Skeletal muscle tissue (tissue), 4 donors: ENCODE results near the gene S100A10. TPM values are rescaled to one million over a fixed set of nuclear protein-coding genes. Genes with fewer than 3 reads are reported as not detected.

Source experiments
- H3K27ac ChIP-seq: one replicate; pipeline ENCODE4 v1.7.0; 2013; ENCODE audit warnings: mild to moderate bottlenecking, low read depth, low read length, inconsistent platforms
- H3K27me3 ChIP-seq, 3 donors: one replicate each; pipeline ENCODE4 v1.7.0; 2013; ENCODE audit warnings: low read length in 3 of 3; ENCODE audit not compliant: control insufficient read depth in 3 of 3, insufficient read depth in 3 of 3
- H3K36me3 ChIP-seq, 3 donors: one replicate each; pipeline ENCODE4 v1.7.0; 2013; ENCODE audit warnings: low read length in 3 of 3; ENCODE audit not compliant: control insufficient read depth in 3 of 3, insufficient read depth in 3 of 3
- H3K4me1 ChIP-seq, 3 donors: one replicate each; pipeline ENCODE4 v1.7.0; 2013; ENCODE audit warnings: low read length in 3 of 3, mild to moderate bottlenecking in 3 of 3; ENCODE audit not compliant: control insufficient read depth in 3 of 3, insufficient read depth in 3 of 3
- H3K4me3 ChIP-seq, 3 donors: one replicate each; pipeline ENCODE4 v1.7.0; 2013; ENCODE audit warnings: low read length in 3 of 3
- H3K9ac ChIP-seq, 3 donors: one replicate each; pipeline ENCODE4 v1.7.0; 2013; ENCODE audit warnings: low read length in 3 of 3, mild to moderate bottlenecking in 3 of 3, moderate library complexity in 2 of 3, low read depth in 1 of 3
- H3K9me3 ChIP-seq, 3 donors: one replicate each; pipeline ENCODE4 v1.7.0; 2013; ENCODE audit warnings: low read length in 3 of 3; ENCODE audit not compliant: control insufficient read depth in 3 of 3
- total RNA-seq: library from RNA; depleted of rRNA; stranded (reverse); fragments of >200 nt; gene quantifications from one replicate; pipeline ENCODE4 v1.2.3, GENCODE V29; 2014
- donor health status: Osteomylitis.

The S100A10 gene
- total RNA-seq, 1 donor from 2014 or later, result 43.8 TPM

DNA sequence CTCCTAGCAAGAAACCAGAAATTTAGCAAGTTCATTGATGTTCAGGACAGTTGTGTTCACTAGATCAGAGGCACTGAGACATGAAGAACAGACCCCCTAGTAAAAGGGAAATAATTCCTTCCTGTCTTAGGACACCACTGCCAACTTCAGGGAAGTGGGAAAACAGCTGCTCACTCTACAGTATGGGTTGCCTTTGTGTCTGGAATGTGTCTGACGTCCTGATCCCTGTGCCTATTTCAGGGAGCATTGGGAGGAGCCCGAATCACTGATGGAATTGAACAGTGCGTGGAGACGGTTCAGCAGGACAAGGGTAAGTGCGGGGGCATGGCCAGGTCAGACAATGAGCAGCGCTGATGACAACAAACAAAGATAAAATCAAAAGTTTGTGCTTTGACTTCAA is 22.1 kb upstream of the S100A10 start:
- Histone ChIP-seq H3K9ac (no peak overlapping the region), H3K4me1 (no peaks in the 10 kb centered on the region), H3K9me3 (no peaks in the 10 kb centered on the region), H3K27me3 (peaks cover 3 to 6% (median 4%) of the 10 kb centered on the region in 3 donors), H3K36me3 (no peaks in the 10 kb centered on the region), H3K27ac (no peak overlapping the region), H3K4me3 (no peak overlapping the region)

GRCh38 chr1:152014943-152015342 is 21.3 kb upstream of the S100A10 start:
- no peaks in the 10 kb centered on the region for H3K4me1 ChIP-seq
- H3K9ac ChIP-seq, result no peak overlapping the region
- H3K27me3 ChIP-seq, result peaks cover 2 to 4% (median 3%) of the 10 kb centered on the region in 3 donors
- no peak overlapping the region for H3K27ac ChIP-seq
- no peaks in the 10 kb centered on the region for H3K36me3 ChIP-seq
- H3K9me3 ChIP-seq, result no peaks in the 10 kb centered on the region
- no peak overlapping the region for H3K4me3 ChIP-seq

- Histone ChIP-seq H3K36me3 (no peaks in the 10 kb centered on the region), H3K27ac (no peak overlapping the region), H3K9me3 (no peaks in the 10 kb centered on the region), H3K9ac (no peak overlapping the region), H3K4me3 (no peak overlapping the region), H3K27me3 (peaks cover 2 to 4% (median 3%) of the 10 kb centered on the region in 3 donors), H3K4me1 (no peaks in the 10 kb centered on the region)
Observed at GRCh38 chr1:152013664-152014237, 20.1 kb upstream of the S100A10 start.

- no peak overlapping the region for H3K27ac ChIP-seq
- H3K36me3 ChIP-seq, result no peaks in the 10 kb centered on the region
- H3K27me3 ChIP-seq, result peaks cover 0 to 11% (median 3%) of the 10 kb centered on the region in 3 donors
- H3K9ac ChIP-seq, result no peak overlapping the region
- H3K4me1 ChIP-seq, result no peaks in the 10 kb centered on the region
- H3K4me3 ChIP-seq, result no peak overlapping the region
- no peaks in the 10 kb centered on the region for H3K9me3 ChIP-seq
Observed at GRCh38 chr1:152009691-152010090, 16.0 kb upstream of the S100A10 start.

GRCh38 chr1:152007047-152007446 is 13.4 kb upstream of the S100A10 start:
- no peaks in the 10 kb centered on the region for H3K4me1 ChIP-seq
- no peak overlapping the region for H3K27ac ChIP-seq
- no peaks in the 10 kb centered on the region for H3K9me3 ChIP-seq
- H3K4me3 ChIP-seq, result no peak overlapping the region
- H3K9ac ChIP-seq, result no peak overlapping the region
- H3K36me3 ChIP-seq, result no peaks in the 10 kb centered on the region
- H3K27me3 ChIP-seq, result peaks cover 7 to 11% (median 10%) of the 10 kb centered on the region in 3 donors

DNA sequence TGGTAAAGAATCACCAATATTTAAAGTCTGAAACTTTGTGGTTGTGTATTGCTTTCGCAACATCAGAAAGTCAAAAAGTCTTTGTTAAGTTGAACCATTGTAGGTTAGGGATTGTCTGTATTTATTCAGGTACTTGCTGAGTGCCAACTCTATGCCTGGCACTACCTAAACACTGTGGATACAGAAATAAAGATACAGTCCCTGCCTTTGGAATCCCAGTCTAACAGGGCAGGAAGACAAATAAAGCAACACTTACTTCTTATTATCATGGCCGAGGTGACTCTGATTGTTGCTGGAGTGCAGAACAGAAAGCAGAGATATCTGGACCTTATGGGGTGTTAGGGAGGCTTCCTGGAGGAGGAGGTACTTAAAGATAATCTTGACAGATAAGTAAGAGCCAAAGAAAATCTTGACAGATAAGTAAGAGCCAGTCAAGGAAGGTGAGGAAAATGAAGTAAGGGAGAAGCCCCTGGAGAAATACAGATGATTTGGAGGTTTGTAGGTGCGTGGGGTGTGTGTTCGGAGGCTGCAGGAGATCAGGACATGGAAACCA is 11.8 kb upstream of the S100A10 start:
- peaks cover 7 to 10% (median 7%) of the 10 kb centered on the region in 3 donors for H3K27me3 ChIP-seq
- H3K4me3 ChIP-seq, result no peak overlapping the region
- no peaks in the 10 kb centered on the region for H3K36me3 ChIP-seq
- peaks cover 2 to 7% (median 2%) of the 10 kb centered on the region in 3 donors for H3K4me1 ChIP-seq
- no peak overlapping the region for H3K9ac ChIP-seq
- no peak overlapping the region for H3K27ac ChIP-seq
- no peaks in the 10 kb centered on the region for H3K9me3 ChIP-seq

GRCh38 chr1:152003846-152004442 is 10.3 kb upstream of the S100A10 start:
- H3K9ac ChIP-seq, result no peak overlapping the region
- H3K27ac ChIP-seq, result no peak overlapping the region
- no peak overlapping the region for H3K4me3 ChIP-seq
- peaks cover 7 to 13% (median 7%) of the 10 kb centered on the region in 3 donors for H3K27me3 ChIP-seq
- no peaks in the 10 kb centered on the region for H3K36me3 ChIP-seq
- no peaks in the 10 kb centered on the region for H3K9me3 ChIP-seq
- peaks cover 2 to 7% (median 2%) of the 10 kb centered on the region in 3 donors for H3K4me1 ChIP-seq

DNA sequence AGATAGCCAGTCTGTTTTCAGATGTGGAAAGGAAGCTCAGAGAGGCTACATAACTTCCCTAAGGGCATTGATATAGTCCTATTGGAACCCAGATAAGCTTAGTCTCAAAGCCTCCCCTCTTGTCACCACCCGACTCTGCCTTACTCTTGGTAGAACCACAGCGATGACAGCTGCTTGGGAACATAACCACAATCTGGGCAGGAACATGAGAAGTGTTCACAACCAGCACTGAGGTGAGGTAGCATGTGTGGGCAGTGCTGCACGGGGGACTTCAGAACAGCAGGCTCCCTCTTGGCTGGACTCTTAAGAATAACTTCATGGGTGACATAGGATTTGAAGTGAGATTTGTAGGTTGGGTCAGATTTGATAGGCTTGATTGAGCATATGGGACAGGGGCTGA is 9.3 kb upstream of the S100A10 start:
- no peaks in the 10 kb centered on the region for H3K36me3 ChIP-seq
- no peak overlapping the region for H3K27ac ChIP-seq
- H3K4me3 ChIP-seq, result no peak overlapping the region
- no peak overlapping the region for H3K9ac ChIP-seq
- H3K9me3 ChIP-seq, result no peaks in the 10 kb centered on the region
- peaks cover 2 to 7% (median 2%) of the 10 kb centered on the region in 3 donors for H3K4me1 ChIP-seq
- peaks cover 7 to 13% (median 7%) of the 10 kb centered on the region in 3 donors for H3K27me3 ChIP-seq

GRCh38 chr1:152001631-152002584 is 8.2 kb upstream of the S100A10 start:
- Histone ChIP-seq H3K4me1 (peaks cover 2 to 7% (median 2%) of the 10 kb centered on the region in 3 donors), H3K36me3 (no peaks in the 10 kb centered on the region), H3K9me3 (no peaks in the 10 kb centered on the region), H3K9ac (peak overlapping the region in 1 of 3 donors; percentile 54), H3K27me3 (peaks cover 7 to 13% (median 7%) of the 10 kb centered on the region in 3 donors), H3K4me3 (no peak overlapping the region), H3K27ac (peak overlapping the region; percentile 75)
